IMR-90 (cell line): ENCODE measurements around the gene TTC16. TPM values are rescaled to one million over a fixed set of nuclear protein-coding genes. Genes with fewer than 3 reads are reported as not detected.

Source experiments
- ATAC-seq: fragments of 200-7000 bp; cut with Tn5 transposase; 2 replicates; pipeline ENCODE4 v1.9.1; 2020; ENCODE audit warnings: low read depth, mild to moderate bottlenecking, moderate library complexity
- BruUV-seq: library from RNA; stranded (reverse); fragments of 400-500 nt; replicated peaks from 2 replicates; lab custom pipeline; 2021; lab: Mats Ljungman, UMichigan
- CTCF ChIA-PET: fragments of 300-600 bp; formaldehyde crosslinking; extraction: SDS; loops from one replicate; lab custom pipeline; 2021; ENCODE audit warnings: antibody characterized with exemption; lab: Yijun Ruan, JAX
- POLR2A ChIA-PET: fragments of 300-600 bp; sonication (Branson Sonifier 250); formaldehyde crosslinking; loops from one replicate; lab custom pipeline; 2022; ENCODE audit warnings: antibody characterized with exemption; ENCODE audit not compliant: unreplicated experiment; lab: Charles Lee
- DNase-seq: peaks from one replicate; pipeline ENCODE4 v3.0.0; 2013
- H2AFZ ChIP-seq: replicated peaks from 2 replicates; pipeline ENCODE3; 2013; ENCODE audit warnings: low read length, mild to moderate bottlenecking; ENCODE audit not compliant: poor library complexity
- H2AK5ac ChIP-seq: 2 replicates; pipeline ENCODE4 v1.6.1; 2013; ENCODE audit warnings: low read depth, low read length, inconsistent platforms
- H2AK9ac ChIP-seq: replicated peaks from 2 replicates; pipeline ENCODE3; 2013; ENCODE audit warnings: mild to moderate bottlenecking, low read depth, low read length, moderate library complexity; ENCODE audit not compliant: poor library complexity
- H2BK120ac ChIP-seq: 2 replicates; pipeline ENCODE4 v1.6.1; 2013; ENCODE audit warnings: low read depth, low read length, inconsistent platforms
- H2BK15ac ChIP-seq: 3 replicates; pipeline ENCODE4 v1.6.1; 2013; ENCODE audit warnings: low read depth, low read length, inconsistent platforms
- H2BK20ac ChIP-seq: 2 replicates; pipeline ENCODE4 v1.6.1; 2013; ENCODE audit warnings: low read depth, mild to moderate bottlenecking, inconsistent platforms, low read length, moderate library complexity
- H2BK5ac ChIP-seq: 2 replicates; pipeline ENCODE4 v1.6.1; 2013; ENCODE audit warnings: mild to moderate bottlenecking, low read depth, low read length, inconsistent platforms; ENCODE audit not compliant: poor library complexity, severe bottlenecking
- H3K14ac ChIP-seq: replicated peaks from 2 replicates; pipeline ENCODE4 v1.6.1; 2013; ENCODE audit warnings: low read depth, low read length, inconsistent platforms
- H3K18ac ChIP-seq: 2 replicates; pipeline ENCODE4 v1.6.1; 2013; ENCODE audit warnings: low read depth, low read length, control low read depth
- H3K23ac ChIP-seq: 2 replicates; pipeline ENCODE4 v1.6.1; 2013; ENCODE audit warnings: low read depth, low read length, inconsistent platforms
- H3K27ac ChIP-seq: 2 replicates; pipeline ENCODE4 v1.5.1; 2013; ENCODE audit warnings: mild to moderate bottlenecking, control low read depth, low read length; ENCODE audit not compliant: insufficient read depth
- H3K27me3 ChIP-seq: 2 replicates; pipeline ENCODE4 v1.6.1; 2013; ENCODE audit warnings: low read length; ENCODE audit not compliant: control insufficient read depth, insufficient read depth
- H3K36me3 ChIP-seq: 2 replicates; pipeline ENCODE4 v1.6.1; 2013; ENCODE audit warnings: low read length, mixed read lengths; ENCODE audit not compliant: control insufficient read depth, insufficient read depth
- H3K4ac ChIP-seq: 2 replicates; pipeline ENCODE4 v1.6.1; 2013; ENCODE audit warnings: low read depth, low read length, inconsistent platforms
- H3K4me1 ChIP-seq: 2 replicates; pipeline ENCODE4 v1.6.1; 2013; ENCODE audit warnings: low read length, mixed read lengths; ENCODE audit not compliant: control insufficient read depth, insufficient read depth
- H3K4me2 ChIP-seq: 2 replicates; pipeline ENCODE4 v1.6.1; 2013; ENCODE audit warnings: low read depth, mild to moderate bottlenecking, control low read depth, low read length, moderate library complexity
- H3K4me3 ChIP-seq: 2 replicates; pipeline ENCODE4 v1.5.1; 2013; ENCODE audit warnings: low read depth, mild to moderate bottlenecking, control low read depth, low read length, moderate library complexity; ENCODE audit not compliant: insufficient read depth
- H3K56ac ChIP-seq: 2 replicates; pipeline ENCODE4 v1.6.1; 2013; ENCODE audit warnings: low read length, inconsistent platforms; ENCODE audit not compliant: insufficient read depth; ENCODE audit errors: extremely low read depth
- H3K79me1 ChIP-seq, 2 experiments: 2 replicates each; pipeline ENCODE4 v1.6.1; 2013; ENCODE audit warnings: low read length in 2 of 2, inconsistent platforms in 1 of 2, low read depth in 1 of 2
- H3K9ac ChIP-seq: 2 replicates; pipeline ENCODE4 v1.6.1; 2013; ENCODE audit warnings: low read depth, low read length, control low read depth
- H3K9me1 ChIP-seq: 2 replicates; pipeline ENCODE4 v1.6.1; 2013; ENCODE audit warnings: low read length, inconsistent platforms; ENCODE audit not compliant: insufficient read depth
- H3K9me3 ChIP-seq: 2 replicates; pipeline ENCODE4 v1.6.1; 2013; ENCODE audit warnings: low read length; ENCODE audit not compliant: control insufficient read depth, insufficient read depth
- H4K20me1 ChIP-seq: 2 replicates; pipeline ENCODE4 v1.6.1; 2013; ENCODE audit warnings: low read length, inconsistent platforms; ENCODE audit not compliant: insufficient read depth
- H4K5ac ChIP-seq: 2 replicates; pipeline ENCODE4 v1.6.1; 2013; ENCODE audit warnings: mild to moderate bottlenecking, low read depth, low read length, control low read depth
- H4K8ac ChIP-seq, 2 experiments: 2 replicates each; pipeline ENCODE4 v1.6.1; 2013; ENCODE audit warnings: low read depth in 2 of 2, low read length in 2 of 2, control low read depth in 1 of 2, inconsistent platforms in 1 of 2
- H4K91ac ChIP-seq: 2 replicates; pipeline ENCODE4 v1.6.1; 2013; ENCODE audit warnings: low read depth, low read length, inconsistent platforms; ENCODE audit not compliant: insufficient read depth
- BHLHE40 ChIP-seq: fragments of 150-350 bp; IDR thresholded peaks from 2 replicates; pipeline ENCODE4 v1.6.1; 2016; ENCODE audit warnings: mild to moderate bottlenecking, low read depth, low read length
- CEBPB ChIP-seq: IDR thresholded peaks from 2 replicates; pipeline ENCODE4 v1.6.1; 2012; ENCODE audit warnings: low read depth, low read length, improper control_type of control experiment
- CHD1 ChIP-seq: IDR thresholded peaks from 2 replicates; pipeline ENCODE4 v1.6.1; 2012; ENCODE audit warnings: low read depth, low read length, improper control_type of control experiment
- FOS ChIP-seq: fragments of 150-350 bp; IDR thresholded peaks from 2 replicates; pipeline ENCODE4 v1.6.1; 2016; ENCODE audit warnings: low read depth, low read length
- MAFK ChIP-seq: IDR thresholded peaks from 2 replicates; pipeline ENCODE4 v1.6.1; 2012; ENCODE audit warnings: low read depth, low read length, improper control_type of control experiment
- MAZ ChIP-seq: IDR thresholded peaks from 2 replicates; pipeline ENCODE4 v1.6.1; 2012; ENCODE audit warnings: low read depth, mild to moderate bottlenecking, low read length, improper control_type of control experiment, moderate library complexity, borderline replicate concordance
- MXI1 ChIP-seq: IDR thresholded peaks from 2 replicates; pipeline ENCODE4 v1.6.1; 2012; ENCODE audit warnings: low read depth, mild to moderate bottlenecking, low read length, moderate library complexity, borderline replicate concordance
- NFE2L2 ChIP-seq: fragments of 150-350 bp; IDR thresholded peaks from 2 replicates; pipeline ENCODE4 v1.6.1; 2016; ENCODE audit warnings: low read depth, mild to moderate bottlenecking, low read length
- POLR2A ChIP-seq: IDR thresholded peaks from 2 replicates; pipeline ENCODE4 v1.6.1; 2012; ENCODE audit warnings: mild to moderate bottlenecking, low read depth, low read length
- RAD21 ChIP-seq: IDR thresholded peaks from 2 replicates; pipeline ENCODE4 v1.6.1; 2012; ENCODE audit warnings: low read length, improper control_type of control experiment
- RCOR1 ChIP-seq: IDR thresholded peaks from 2 replicates; pipeline ENCODE4 v1.6.1; 2012; ENCODE audit warnings: mild to moderate bottlenecking, low read length, improper control_type of control experiment; ENCODE audit not compliant: insufficient replicate concordance
- RFX5 ChIP-seq: IDR thresholded peaks from 2 replicates; pipeline ENCODE4 v1.8.0; 2012; ENCODE audit warnings: low read depth, mild to moderate bottlenecking, low read length, moderate library complexity
- SMC3 ChIP-seq: fragments of 150-350 bp; IDR thresholded peaks from 2 replicates; pipeline ENCODE4 v1.6.1; 2016; ENCODE audit warnings: low read depth, mild to moderate bottlenecking, antibody characterized with exemption, low read length, moderate library complexity
- WGBS, 2 experiments: methylation state at CpG; one replicate each; pipeline versions ENCODE4 v1.1.5 to v1.1.7; 2013; ENCODE audit warnings: missing lambda C conversion rate in 2 of 2; ENCODE audit not compliant: insufficient read length in 1 of 2; ENCODE audit errors: extremely low coverage in 2 of 2; 5-methylcytosine and 5-hydroxymethylcytosine counted together
- dilution Hi-C: fragments of 300-500 bp; cut with HindIII; formaldehyde crosslinking; loops from one replicate; pipeline ENCODE4 v1.14.3; 2018; ENCODE audit warnings: low sequenced_read_pairs; ENCODE audit not compliant: unreplicated experiment
- in situ Hi-C: fragments of 300-500 bp; cut with MboI; formaldehyde crosslinking; loops from 3 replicates; pipeline ENCODE4 v1.14.3; 2019; ENCODE audit warnings: low sequenced_read_pairs, inconsistent platforms, mixed read lengths
- intact Hi-C: fragments of 100-400 bp; cut with micrococcal nuclease; formaldehyde crosslinking; loops from 2 replicates; pipeline ENCODE4 v1.10.0; 2022
- polyA plus RNA-seq, 3 experiments: library from polyadenylated mRNA; depleted of rRNA; stranded (reverse); fragments of >200 nt; gene quantifications; 2 replicates each; pipeline ENCODE4 v1.2.3, GENCODE V29; 2012; ENCODE audit warnings: low replicate concordance in 1 of 3
- total RNA-seq: library from RNA; depleted of rRNA; stranded (reverse); fragments of >200 nt; gene quantifications from 2 replicates; pipeline ENCODE4 v1.2.3, GENCODE V29; 2012
- TF ChIP-seq, protein P1 (sequence below): fragments of 150-350 bp; IDR thresholded peaks from 2 replicates; pipeline ENCODE4 v1.6.1; 2016; ENCODE audit warnings: low read depth, mild to moderate bottlenecking, low read length, moderate library complexity, borderline replicate concordance
- TF ChIP-seq, protein P2 (sequence below): fragments of 150-350 bp; IDR thresholded peaks from 2 replicates; pipeline ENCODE4 v1.6.1; 2017; ENCODE audit warnings: mild to moderate bottlenecking, antibody characterized with exemption, low read length, low read depth
- TF ChIP-seq, protein P3 (sequence below): conservative IDR thresholded peaks from 2 replicates; pipeline ENCODE4 v1.5.1; 2012; ENCODE audit warnings: mild to moderate bottlenecking, low read depth, low read length, improper control_type of control experiment

TTC16 gene
- total and polyA plus RNA-seq, 2 of the 4 experiments (the other 2 are of a cell fraction): 0.02 TPM; not detected in 1

DNA sequence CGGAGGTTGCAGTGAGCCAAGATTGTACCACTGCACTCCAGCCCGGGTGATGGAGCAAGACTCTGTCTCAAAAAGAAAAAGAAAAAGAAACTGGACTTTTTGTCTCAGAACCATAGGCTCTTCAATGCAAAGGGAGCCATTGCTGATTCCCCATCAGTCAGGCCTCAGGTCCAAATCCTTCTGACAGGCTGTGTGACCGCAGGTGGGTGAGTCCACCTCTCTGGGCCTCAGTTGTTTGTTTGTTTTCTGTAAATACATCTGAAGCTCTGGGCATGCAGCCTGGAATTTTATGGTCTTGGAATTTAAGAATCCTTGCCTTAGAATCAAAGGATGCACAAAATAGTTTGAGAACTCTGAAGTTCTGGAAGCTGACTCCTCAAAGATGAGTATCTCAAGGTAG is 40.4 kb downstream of the TTC16 start:
- H3K18ac ChIP-seq: no peak overlapping the region
- H2BK15ac ChIP-seq: no peak overlapping the region
- no peak for DNase-seq
- in situ Hi-C loops (no loop called here), dilution Hi-C loops (no loop called here), intact Hi-C loops (no loop called here)
- H3K9me1 ChIP-seq: peaks cover 3% of the 10 kb centered on the region; the same call in 1 of the 2 replicates
- no peak overlapping the region for H3K56ac ChIP-seq
- H3K23ac ChIP-seq: no peak overlapping the region
- ChIA-PET POLR2A (no interaction called here), CTCF (interaction anchor here (0.8 kb wide), 1 partner anchor 12 kb away, joined by 3 read pairs; no protein-coding TSS in a partner anchor)
- no peaks in the 10 kb centered on the region for H3K9me3 ChIP-seq
- no peak overlapping the region for H3K4ac ChIP-seq
- peaks cover 6% of the 10 kb centered on the region; the same call in 1 of the 2 replicates for H4K20me1 ChIP-seq
- no peak for ATAC-seq
- TF ChIP-seq POLR2A: no peak
- no peak for TF ChIP-seq MAZ
- TF ChIP-seq FOS: no peak
- TF ChIP-seq BHLHE40: no peak
- TF ChIP-seq, protein P1, sequence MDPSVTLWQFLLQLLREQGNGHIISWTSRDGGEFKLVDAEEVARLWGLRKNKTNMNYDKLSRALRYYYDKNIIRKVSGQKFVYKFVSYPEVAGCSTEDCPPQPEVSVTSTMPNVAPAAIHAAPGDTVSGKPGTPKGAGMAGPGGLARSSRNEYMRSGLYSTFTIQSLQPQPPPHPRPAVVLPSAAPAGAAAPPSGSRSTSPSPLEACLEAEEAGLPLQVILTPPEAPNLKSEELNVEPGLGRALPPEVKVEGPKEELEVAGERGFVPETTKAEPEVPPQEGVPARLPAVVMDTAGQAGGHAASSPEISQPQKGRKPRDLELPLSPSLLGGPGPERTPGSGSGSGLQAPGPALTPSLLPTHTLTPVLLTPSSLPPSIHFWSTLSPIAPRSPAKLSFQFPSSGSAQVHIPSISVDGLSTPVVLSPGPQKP: no peak
- TF ChIP-seq CHD1: no peak
- TF ChIP-seq, protein P2, sequence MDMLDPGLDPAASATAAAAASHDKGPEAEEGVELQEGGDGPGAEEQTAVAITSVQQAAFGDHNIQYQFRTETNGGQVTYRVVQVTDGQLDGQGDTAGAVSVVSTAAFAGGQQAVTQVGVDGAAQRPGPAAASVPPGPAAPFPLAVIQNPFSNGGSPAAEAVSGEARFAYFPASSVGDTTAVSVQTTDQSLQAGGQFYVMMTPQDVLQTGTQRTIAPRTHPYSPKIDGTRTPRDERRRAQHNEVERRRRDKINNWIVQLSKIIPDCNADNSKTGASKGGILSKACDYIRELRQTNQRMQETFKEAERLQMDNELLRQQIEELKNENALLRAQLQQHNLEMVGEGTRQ: no peak
- no peak for TF ChIP-seq RFX5
- TF ChIP-seq MXI1: no peak
- no peak for TF ChIP-seq CEBPB
- TF ChIP-seq RCOR1: no peak
- no peak for TF ChIP-seq RAD21
- TF ChIP-seq MAFK: no peak
- no peak for TF ChIP-seq NFE2L2
- TF ChIP-seq SMC3: no peak
- TF ChIP-seq, protein P3, sequence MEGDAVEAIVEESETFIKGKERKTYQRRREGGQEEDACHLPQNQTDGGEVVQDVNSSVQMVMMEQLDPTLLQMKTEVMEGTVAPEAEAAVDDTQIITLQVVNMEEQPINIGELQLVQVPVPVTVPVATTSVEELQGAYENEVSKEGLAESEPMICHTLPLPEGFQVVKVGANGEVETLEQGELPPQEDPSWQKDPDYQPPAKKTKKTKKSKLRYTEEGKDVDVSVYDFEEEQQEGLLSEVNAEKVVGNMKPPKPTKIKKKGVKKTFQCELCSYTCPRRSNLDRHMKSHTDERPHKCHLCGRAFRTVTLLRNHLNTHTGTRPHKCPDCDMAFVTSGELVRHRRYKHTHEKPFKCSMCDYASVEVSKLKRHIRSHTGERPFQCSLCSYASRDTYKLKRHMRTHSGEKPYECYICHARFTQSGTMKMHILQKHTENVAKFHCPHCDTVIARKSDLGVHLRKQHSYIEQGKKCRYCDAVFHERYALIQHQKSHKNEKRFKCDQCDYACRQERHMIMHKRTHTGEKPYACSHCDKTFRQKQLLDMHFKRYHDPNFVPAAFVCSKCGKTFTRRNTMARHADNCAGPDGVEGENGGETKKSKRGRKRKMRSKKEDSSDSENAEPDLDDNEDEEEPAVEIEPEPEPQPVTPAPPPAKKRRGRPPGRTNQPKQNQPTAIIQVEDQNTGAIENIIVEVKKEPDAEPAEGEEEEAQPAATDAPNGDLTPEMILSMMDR: no peak
- H3K4me2 ChIP-seq: no peak overlapping the region
- no peak overlapping the region for H2AK9ac ChIP-seq
- H3K4me3 ChIP-seq: no peak overlapping the region
- H2AK5ac ChIP-seq: no peak overlapping the region
- no peak overlapping the region for H2BK5ac ChIP-seq
- no peak overlapping the region for H3K14ac ChIP-seq
- H4K8ac ChIP-seq: no peak overlapping the region
- H3K36me3 ChIP-seq: no peaks in the 10 kb centered on the region
- H3K27ac ChIP-seq: no peak overlapping the region
- H2AFZ ChIP-seq: no peak overlapping the region
- no peaks in the 10 kb centered on the region for H3K79me1 ChIP-seq
- no peak overlapping the region for H2BK20ac ChIP-seq
- peaks cover 55% of the 10 kb centered on the region for H3K27me3 ChIP-seq
- H4K5ac ChIP-seq: no peak overlapping the region
- H3K4me1 ChIP-seq: no peaks in the 10 kb centered on the region
- no peak overlapping the region for H2BK120ac ChIP-seq
- 100% methylated on average over 1 of the region's 3 CpGs; no CpG with 5 or more reads in 1 of the 2 experiments for WGBS, 2 experiments
- no peak overlapping the region for H4K91ac ChIP-seq
- BruUV-seq: no TSS peak
- H3K9ac ChIP-seq: no peak overlapping the region
